NCI-H146 (cell line): ENCODE measurements around the gene GIPC1.
"Not testable (repeated sequence)": the region's sequence is repeated elsewhere in the genome, so short reads cannot be mapped to it uniquely, and the experiment has no call there.

Experiments
- DNase-seq: peaks from one replicate; lab custom pipeline; 2025; lab: John Stamatoyannopoulos, UW

GIPC1 gene

DNA sequence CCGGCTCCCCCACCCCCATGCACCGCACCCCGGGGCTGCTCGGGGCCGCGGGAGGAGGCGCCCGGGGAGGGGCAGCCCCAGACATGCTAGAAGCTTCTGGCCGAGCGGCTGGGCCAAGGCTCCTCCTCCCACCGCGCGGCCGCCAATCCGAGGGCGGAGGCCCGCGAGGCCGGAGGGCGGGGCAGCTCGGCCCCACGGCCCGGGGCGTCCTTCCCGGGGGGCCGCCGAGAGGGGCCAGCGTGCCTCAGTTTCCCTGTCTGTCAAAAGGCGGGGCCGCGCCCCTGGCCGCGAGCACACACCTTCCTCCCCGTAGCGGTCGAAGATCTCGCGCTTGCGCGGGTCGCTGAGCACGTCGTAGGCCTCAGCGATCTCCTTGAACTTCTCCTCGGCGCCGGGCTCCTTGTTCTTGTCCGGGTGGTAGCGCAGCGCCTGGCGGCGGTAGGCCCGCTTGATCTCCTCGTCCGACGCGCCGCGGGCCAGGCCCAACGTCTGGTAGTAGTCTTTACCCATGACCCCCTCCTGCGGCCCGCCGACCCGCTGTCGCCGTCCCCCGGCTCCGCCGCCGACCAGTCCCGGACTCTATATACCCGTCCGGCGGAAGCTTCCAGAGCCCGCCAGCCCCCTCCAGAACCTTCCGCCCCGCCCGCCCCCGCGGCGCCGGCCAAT is 22.0 kb upstream of the GIPC1 start, which contains the start of gene DNAJB1:
Gene DNAJB1, minus strand, starts transcription at position 558 of the 666 bp plus-strand sequence. Its CDS starts 48 bp downstream, at position 510.
- peak; percentile 67 for DNase-seq

DNA sequence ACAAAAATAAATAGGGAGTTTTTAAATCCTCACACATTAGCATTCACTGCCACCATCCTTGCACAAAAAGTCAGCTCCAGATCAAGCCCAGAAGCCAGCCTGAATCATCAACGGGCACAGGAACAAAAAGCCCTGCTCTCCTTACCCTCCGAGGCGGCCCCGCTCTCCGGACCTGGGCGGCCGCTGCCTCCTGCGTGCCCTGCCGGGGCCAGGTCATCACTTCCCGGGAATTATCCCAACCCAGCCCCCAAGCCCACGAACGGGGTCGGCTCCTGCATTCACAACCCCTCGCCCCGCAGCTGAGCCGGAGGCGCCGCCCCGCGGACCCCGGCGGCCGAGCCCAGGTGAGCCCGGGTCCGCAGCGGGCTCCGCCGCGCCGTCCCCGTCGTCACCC is 21.5 kb upstream of the GIPC1 start:
- DNase-seq = peak; percentile 49

DNA sequence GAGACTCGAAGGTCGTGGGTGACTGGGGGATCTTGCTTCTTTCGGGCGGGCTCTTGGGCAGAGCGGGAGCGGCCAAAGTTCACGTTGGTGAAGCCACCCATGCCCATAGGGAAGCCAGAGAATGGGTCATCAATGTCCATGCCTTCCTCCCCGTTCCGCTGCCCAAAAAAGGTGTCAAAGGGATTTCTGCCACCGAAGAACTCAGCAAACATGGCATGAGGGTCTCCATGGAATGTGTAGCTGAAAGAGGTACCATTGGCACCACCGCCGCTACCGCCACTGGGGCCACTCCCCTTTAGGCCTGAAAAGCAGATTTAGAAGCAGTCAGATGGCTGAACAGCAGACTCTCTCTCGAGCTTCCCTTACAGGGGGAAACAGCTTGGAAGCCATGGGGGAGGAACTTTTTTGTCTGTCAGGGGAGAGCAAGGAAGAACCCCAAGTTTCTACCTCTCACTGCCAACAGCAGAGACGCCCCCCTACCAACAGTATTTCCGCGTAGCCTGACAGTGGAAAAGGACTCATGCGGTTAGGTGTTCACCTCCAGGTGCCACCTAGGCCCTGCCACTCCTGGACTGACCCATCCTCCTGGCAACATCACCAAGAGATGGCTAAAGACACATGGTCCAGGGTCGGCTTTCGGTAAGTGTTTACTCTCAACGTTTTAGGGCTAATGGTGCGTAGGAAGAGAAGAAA is 21.0 kb upstream of the GIPC1 start:
- DNase-seq = no peak

DNA sequence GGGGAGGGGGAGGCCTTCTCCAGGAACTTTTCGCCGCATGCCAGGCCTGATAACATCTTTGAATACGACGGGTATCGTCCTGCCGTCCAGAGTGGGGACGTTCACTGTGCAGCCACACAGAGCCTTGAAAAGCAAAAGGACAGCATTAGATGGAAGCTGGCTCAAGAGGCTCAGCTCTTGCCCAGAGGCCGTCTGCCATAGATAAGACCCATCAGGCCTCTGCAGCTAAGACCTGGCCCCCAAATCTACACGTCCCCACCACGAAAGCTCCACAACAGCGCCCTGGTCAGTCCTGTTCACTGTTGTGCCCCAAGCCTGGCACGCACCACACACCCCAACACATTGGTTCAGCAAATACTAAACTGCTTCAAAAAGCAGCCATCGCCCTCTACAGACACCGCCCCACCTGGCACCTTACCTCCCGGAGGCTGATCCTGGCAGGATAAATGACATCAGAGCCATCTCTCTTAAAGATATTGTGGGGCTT is 20.2 kb upstream of the GIPC1 start:
- no peak for DNase-seq

DNA sequence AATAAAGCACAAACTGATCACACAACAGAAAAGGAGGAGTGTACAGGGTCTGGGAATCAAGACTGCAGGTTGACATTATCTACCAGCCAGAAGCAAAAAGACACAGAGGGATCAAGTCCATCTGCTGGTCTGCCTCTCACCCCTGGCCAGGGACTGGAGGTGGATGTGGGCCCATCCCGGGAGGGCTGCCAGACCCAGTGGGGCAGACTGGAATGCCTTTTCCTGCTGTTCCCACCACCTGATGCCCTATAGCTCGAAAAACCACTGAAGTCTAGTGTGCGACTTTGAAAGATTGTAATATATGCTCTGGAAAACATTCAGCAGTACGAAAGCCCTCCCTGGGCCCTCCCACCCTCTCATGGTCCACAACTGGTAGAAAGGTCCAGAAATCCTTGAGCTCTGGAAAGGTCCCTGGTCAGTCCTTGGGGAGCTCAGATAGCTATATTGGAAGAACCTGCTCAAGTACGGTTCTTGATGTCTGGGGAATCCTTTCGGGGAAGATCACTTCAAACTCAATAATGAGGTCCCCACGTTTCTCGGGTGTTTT is 19.6 kb upstream of the GIPC1 start:
- DNase-seq = no peak

DNA sequence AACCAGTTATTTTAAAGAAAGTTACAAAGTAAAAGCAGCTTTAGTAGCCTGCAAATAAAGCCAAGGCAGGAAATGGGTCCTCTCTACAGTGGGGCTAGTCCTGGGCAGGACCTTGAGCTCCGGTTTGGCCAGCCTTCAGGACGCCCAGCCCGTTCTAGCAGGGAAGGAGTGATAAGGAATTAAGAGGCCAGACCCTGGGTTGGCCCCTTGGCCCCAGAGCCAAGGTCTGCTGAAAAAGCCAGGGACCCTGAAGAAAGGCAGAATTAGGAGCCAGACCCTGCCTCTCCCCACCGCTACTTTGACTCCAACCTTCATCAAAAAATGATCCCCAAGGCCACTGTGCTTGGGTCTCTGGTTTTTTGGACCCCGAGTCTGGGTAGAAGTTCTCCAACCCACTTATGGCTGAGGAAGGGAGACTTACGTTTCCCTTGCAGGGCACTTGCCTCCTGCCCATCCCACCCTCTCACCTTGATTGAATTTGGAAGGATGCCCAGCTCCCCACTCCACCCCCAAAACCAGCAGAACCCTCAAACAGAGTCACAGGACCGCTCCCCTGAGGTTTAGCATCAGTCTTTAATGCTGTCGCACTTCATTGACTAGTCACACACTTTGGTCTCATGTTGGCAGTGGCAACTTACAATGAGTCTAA is 18.4 kb upstream of the GIPC1 start:
- no peak for DNase-seq

DNA sequence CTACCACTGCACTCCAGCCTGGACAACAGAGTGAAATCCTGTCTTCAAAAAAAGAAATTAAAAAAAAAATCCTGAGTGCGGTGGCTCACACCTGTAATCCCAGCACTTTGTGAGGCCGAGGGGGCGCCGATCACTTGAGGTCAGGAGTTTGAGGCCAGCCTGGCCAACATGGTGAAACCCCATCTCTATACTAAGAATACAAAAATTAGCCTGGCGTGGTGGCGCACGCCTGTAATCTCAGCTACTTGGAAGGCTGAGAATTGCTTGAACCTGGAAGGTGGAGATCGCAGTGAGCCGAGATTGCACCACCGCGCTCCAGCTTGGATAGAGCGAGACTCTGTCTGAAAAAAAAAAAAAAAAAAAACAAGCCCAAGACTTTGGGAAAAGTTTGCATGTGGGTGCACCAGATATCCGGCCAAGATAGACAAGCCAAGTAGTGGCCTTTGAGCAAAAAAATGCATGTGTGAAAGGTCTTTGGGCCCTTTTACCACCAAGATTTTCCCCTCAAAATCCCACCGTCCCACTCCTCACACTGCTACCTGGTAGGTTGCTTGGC is 16.6 kb upstream of the GIPC1 start:
- DNase-seq = no peak

DNA sequence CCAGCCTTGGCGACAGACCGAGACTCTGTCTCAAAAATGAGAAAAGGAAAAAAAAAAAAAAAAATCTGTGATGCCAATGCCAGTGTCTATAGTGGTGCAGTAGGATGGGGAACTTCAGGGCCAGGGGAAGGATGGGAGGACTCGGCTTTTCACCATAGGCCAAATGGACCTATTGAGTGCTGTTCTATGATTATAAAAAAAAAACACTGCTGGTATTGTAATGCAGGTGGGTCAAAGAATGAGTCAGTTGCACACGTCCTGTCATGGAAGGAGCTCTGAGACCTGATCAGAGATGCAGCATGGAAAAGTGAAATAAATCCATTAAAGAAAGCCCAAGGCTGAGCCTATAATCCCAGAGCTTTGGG is 15.3 kb upstream of the GIPC1 start:
- DNase-seq = no peak

DNA sequence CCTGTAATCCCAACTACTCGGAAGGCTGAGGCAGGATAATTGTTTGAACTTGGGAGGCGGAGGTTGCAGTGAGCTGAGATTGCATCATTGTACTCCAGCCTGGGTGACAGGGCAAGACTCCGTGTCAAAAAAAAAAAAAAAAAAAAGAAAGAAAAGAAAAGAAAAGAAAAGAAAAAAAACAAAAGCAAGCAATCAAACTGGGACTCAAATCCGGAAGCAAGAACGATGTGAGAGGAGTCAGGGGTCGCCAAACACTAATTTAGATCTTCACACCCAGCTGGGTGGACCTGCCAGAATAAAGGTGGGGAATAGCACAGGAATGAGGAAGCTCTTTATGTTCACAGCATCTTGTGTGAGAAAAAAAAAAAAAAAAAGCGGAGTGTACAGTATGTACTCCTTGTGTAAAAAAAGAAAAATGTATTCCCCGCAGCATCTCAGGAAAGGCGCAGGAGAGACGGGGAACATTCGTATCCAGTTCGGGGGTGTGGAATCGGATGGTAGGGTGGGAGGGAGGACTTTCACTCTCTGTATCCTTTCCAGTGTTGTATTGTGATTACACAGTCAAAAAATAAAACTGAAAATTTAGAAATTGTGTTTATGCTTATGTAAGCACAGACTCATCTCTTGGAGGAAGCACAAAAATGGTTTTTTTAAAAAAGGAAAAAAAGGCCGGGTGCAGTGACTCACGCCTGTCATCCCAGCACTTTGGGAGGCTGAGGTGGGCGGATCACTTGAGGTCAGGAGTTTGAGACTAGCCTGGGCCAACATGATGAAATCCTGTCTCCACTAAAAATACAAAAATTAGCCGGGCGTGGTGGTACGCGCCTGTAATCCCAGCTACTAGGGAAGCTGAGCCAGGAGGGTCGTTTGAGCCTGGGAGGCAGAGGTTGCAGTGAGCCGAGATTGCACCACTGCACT is 14.6 kb upstream of the GIPC1 start:
- DNase-seq = no peak

DNA sequence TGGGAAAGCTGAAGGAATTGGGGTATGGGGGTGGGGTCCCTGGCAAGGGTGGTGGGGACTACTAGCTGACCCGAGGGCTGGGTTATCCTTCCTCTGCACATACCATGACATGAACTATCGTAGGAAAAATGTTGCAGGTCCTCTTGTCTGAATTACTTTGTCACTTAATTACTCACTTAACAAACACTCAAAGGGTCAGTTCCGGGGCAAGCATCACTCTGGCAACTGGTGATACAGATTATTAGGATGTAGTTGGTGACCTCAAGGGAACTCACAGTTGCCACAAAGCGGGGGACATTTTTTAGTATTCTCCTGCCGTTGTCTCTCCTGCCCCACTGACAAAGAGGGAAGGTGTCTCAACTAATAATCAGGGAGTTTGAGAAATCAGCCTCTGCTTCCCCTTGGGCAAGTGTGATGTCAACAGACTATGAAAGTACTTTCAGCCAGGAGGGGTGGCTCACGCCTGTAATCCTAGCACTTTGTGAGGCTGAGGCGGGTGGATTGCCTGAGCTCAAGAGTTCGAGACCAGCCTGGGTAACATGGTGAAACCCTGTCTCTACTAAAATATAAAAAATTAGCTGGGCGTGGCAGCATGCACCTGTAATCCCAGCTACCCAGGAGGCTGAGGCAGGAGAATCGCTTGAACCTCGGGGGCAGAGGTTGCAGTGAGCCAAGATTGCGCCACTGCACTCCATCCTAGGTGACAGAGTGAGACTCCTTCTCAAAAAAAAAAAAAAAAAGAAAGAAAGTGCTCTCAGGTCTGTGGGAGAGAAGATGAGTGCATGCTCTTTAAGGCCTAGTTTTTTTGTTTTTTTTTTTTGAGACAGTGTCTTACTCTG is 12.0 kb upstream of the GIPC1 start:
- DNase-seq = no peak

DNA sequence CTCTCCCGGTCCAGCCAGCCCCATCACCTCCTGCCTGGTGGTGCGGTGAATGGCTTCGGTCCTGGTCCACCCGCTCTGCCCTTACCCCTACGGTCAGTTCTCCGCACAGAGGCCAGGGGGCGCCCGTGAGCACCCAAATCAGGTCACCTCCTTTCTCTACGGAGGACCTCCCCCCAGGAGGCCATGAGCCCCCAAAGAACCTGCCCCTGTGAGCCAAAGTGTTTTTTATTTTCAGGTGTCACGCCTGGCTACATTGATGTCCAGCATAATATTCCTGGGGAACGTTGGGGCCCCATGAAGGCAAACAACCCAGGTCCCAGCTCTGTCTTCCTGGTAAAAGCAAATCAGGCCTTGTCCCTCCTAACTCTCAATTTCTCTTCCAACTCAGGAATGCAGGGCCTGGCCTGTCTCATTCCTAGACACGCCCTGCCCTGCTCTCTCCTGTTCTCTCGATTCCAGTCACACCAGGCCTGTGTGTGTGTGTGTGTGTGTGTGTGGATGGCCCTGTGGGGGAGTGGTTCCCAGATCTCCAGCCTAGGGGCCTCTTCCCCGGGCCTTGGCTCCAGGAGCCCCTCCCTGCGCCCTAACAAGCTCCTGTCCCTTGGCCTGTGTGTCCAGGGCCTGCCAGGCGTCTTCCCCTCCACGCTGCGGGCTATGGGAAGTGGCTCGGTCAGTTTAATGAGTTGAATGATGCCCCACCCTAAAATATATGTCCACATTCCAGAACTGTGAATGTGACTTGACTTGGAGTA is 9.7 kb upstream of the GIPC1 start:
- peak; percentile 62 for DNase-seq

DNA sequence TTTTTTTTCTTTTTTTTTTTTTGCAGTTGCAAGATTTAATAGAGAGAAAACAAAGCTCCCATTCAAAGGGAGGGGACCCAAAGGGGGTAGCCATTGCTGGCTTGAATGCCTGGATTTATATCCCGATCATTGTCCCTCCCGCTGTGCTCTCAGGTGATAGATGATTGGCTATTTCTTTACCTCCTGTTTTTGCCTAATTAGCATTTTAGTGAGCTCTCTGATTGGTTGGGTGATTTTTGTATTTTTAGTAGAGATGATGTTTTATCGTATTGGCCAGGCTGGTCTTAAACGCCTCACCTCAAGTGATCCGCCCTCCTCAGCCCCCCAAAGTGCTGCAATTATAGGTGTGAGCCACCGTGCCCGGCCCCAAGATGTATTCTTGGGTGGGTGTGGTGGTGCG is 8.6 kb upstream of the GIPC1 start:
- DNase-seq = not testable (repeated sequence)

DNA sequence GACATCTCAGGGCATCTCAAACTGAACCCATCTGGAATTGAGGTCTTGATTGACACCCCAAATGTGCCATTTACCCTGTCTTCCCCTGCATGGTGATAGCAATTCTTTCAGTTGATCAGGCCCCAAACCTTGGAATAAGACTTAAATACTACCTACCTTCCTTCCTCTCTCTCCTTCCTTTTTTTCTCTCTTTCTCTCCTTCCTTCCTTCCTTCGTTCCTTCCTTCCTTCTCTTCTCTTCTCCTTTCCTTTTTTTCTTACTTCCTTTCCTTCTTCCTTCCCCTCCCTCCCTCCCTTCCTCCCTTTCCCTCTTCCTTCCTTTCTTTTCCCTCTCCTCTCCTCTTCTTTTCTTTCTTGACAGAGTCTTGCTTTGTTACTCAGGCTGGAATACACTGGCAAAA is 7.4 kb upstream of the GIPC1 start:
- DNase-seq = no peak

DNA sequence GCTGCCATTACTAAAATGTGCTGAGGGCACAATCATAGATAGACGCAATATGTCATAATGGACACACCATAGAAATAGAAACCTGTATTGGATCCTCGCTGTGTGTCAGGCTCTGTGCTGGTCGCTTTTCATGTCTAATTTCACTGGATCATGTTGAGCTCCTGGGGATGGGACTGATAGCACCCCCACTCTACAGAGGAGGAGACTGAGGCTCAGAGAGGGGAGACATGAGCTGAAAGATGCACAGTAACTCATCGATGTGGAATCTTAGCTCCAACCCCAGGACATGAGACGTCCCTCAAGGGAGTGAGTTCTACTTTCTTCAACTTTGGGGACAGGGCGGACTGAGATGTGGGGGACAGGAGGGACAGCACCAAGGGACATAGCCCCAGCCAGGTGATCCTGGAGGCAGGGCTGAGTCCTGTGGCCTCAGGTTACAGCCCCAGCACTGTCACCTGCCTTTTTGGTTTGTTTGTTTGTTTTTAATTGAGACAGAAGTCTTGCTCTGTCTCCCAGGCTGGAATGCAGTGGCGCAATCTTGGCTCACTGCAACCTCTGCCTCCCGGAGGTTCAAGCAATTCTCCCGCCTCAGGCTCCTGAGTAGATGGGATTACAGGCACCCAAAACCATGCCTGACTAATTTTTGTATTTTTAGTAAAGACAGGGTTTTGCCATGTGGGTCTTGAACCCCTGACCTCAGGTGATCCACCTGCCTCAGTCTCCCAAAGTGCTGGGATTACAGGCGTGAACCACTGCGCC is 6.6 kb upstream of the GIPC1 start:
- DNase-seq = no peak

DNA sequence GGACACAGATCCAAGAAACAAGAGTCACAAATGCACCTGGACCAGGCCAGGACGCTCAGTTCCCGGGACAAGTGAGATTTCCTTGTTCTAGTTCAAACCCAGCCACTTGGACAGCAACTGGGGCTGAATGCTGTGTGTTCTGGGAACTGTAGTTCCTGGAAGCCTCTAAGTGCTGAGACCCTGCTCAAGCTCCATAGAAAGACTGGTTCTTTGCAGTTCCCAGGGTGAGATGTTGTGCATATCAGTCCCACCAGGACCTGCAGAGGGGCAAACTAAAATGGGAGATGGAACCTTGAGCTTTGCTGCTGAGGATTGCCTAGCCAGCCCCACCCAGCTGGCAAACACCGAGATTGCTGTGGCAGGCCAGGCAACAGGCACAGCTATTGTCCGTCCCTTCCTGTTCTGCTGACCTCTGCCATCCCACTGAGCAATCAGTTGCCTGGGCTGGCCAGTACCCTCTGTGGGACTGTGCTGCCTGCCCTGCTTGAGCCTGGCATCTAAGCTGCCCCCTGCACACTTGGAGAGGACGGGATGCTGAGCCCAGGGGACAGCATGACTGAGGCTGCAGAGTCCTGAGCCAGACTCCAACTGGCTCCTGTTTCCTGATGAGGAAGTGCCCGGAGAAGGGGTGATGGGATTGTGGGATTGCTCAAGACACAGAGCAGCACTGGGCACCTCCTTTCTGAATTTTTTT is 1.4 kb upstream of the GIPC1 start:
- peak; percentile 62 for DNase-seq

DNA sequence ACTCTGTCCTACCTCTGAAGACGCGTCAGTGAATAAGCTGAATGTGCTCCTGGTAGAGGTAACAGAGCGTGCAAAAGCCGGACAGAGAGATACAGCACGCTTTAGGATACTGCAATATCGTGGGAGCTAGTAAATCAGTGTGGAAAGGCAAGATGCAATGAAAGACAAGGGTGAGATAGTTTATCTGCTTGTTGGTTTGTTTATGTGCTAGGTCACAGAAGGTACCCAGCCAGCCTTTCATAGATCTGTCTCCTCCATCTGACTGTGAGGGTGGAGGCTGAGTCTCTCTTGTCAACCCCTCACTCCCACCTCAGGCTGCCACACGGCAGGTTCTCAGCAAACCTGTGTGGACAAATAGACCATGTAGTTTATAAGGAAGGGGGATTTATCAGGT is 904 bp upstream of the GIPC1 start:
- no peak for DNase-seq

DNA sequence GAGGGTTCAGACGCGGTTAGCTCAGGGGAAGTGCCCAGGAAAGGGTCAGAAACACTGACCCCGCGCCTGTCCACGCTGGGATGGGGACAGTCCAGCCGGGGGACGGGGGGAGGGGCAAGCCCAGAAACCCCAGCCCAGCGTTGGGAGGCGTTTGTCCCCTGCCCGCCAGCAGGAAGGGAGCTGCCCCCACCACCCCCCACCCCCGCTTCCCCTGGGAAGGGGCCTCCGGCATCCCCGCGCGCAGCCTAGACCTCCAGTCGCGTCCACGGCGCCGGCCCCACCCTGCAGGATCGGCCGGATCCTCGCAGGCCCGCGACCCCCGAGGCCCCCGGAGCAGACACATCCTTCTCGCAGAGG is 277 bp downstream of the GIPC1 start:
- DNase-seq = peak; percentile 70

DNA sequence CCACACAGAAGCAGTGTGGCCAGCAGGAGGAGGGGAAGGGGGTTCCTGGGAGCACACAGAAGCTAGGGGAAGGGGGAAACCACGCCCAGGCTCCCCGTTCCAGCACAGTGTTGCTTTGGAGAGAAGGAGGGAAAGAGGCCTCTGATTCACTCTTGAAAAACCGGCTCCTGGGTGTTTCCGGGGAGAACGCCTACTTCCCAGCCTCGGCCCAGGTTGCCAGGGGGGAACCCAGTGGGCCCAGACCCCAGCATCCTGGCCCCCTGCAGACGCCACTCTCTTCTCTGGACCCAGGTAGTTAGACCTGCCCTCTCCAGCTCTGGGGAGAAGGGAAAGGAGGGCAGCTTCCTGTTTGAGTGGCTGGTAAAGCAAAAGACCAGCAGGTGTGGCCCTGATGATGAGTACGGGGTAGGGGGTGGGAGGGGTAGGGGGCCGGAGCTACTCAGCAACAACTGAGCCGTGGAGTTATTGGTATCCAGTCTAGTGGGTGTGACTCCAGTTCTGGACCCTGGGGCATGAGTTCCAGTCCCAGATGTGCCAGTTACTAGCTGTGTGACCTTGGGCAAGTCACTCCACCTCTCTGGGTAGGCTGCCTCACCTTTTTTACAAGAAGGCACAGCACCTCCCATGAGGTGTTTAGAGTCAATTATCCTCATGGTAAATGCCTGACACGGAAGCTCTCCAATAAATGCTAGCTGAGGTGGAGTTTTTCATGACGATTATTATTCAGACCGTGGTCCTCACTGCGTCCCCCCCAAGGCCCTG is 836 bp downstream of the GIPC1 start:
- DNase-seq = peak; percentile 46
